GM10266 (cell line): ENCODE results near the gene ISOC1.

Experiments used
- DNase-seq: peaks from one replicate; pipeline ENCODE4 v3.0.0; 2012; ENCODE audit errors: extremely low spot score
- TF ChIP-seq, protein P1 (sequence below): IDR thresholded peaks from 2 replicates; pipeline ENCODE4 v1.5.1; 2012; ENCODE audit warnings: mild to moderate bottlenecking, low read depth; ENCODE audit not compliant: control insufficient read depth, insufficient read depth; ENCODE audit errors: missing control alignments

The ISOC1 gene

DNA sequence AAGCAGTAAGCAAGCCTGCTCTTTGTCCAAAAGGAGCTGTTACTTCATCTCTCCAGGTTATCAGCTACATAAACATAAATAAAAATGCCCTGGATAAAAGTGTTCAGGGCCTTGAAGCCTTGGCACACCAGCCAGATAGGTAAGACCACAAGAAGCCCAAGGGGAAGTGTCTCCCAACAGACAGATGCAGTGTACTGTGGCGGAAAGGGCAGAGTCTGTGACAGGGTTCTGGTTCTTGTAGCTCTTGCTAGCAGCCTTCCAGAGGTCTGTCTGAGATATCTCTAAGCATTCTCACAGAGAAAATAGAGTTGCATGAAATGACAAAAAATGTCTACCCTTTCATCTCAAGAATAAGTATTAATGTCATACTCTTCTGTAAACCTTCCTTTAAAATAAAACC, 30.1 kb downstream of the ISOC1 start:
- TF ChIP-seq, protein P1, sequence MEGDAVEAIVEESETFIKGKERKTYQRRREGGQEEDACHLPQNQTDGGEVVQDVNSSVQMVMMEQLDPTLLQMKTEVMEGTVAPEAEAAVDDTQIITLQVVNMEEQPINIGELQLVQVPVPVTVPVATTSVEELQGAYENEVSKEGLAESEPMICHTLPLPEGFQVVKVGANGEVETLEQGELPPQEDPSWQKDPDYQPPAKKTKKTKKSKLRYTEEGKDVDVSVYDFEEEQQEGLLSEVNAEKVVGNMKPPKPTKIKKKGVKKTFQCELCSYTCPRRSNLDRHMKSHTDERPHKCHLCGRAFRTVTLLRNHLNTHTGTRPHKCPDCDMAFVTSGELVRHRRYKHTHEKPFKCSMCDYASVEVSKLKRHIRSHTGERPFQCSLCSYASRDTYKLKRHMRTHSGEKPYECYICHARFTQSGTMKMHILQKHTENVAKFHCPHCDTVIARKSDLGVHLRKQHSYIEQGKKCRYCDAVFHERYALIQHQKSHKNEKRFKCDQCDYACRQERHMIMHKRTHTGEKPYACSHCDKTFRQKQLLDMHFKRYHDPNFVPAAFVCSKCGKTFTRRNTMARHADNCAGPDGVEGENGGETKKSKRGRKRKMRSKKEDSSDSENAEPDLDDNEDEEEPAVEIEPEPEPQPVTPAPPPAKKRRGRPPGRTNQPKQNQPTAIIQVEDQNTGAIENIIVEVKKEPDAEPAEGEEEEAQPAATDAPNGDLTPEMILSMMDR: no peak
- no peak for DNase-seq

DNA sequence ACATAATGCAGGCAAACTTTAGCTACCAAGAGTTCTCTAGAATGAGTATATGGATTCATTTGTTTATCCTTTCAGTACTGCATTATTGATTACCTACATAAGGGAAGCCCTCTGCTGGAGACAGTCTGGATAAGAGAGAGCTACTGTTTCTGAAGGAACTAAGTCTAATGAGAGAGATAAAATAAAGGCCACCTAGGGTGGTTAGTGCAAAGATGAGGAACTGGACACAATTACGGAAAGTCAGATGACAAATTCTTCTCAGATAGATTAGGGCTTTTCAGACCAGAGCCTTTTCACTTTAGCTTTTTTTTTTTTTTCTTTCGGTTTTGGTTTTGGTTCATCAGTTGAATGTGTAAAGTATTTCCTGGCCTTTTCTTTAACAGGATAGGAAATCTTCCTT, 31.3 kb downstream of the ISOC1 start:
- DNase-seq: peak; percentile 10
- TF ChIP-seq, protein P1: no peak

DNA sequence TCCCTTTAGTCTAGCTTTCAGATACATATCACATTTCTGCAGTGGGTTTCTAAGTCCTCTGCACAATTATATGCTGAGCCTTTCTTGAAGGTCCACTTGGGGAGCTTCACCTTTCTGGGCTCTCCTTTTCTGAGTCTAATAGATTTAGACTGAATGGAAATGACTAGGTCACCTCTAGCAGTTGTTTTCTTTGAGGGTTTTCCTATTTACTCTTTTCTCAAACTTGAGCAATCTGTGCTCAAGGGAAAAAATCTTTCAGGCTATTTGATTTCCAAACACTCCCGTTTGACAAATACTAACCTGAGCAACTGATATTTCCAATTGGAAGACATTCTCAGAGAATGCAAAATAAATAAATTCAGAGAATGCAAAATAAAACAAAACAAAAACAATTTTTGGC, 39.0 kb downstream of the ISOC1 start:
- no peak for DNase-seq
- TF ChIP-seq, protein P1: no peak

DNA sequence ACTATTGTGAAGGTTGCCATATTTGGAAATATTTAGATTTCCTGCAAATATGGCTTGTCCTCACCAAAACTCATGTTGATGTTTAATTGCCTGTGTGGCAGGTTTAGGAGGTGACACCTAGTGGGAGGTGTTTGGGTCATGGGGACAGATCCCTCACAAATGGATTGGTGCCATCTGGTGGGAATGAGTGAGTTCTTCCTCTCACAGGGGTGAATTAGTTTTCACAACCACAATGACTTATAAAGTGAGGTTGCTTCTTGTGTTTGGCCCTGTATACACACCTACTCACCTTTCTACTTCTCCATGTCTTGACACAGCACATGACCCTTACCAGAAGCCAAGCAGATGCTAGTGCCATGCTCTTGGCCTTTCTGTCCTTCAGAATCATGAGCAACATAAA, 41.1 kb downstream of the ISOC1 start:
- DNase-seq: no peak
- TF ChIP-seq, protein P1: peak; percentile 45

DNA sequence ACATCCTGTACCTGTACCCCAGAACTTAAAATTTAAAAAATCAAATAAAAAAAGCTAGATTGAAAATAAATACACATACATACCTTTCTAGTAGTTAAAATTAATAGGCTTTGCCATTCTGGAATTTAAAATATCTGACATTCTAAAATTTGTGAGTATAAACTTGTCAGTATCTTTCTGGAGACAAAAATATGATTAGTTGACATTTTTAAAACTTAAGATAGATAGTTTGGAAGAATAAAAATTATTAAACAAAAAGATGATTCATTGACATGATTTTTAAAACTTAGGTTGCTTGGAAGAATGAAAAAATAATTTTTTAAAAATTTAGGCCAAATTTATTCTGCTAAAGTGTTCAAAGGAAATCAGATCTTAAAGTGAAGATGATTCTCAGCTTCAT, 43.1 kb downstream of the ISOC1 start:
- DNase-seq: no peak
- TF ChIP-seq, protein P1: no peak

DNA sequence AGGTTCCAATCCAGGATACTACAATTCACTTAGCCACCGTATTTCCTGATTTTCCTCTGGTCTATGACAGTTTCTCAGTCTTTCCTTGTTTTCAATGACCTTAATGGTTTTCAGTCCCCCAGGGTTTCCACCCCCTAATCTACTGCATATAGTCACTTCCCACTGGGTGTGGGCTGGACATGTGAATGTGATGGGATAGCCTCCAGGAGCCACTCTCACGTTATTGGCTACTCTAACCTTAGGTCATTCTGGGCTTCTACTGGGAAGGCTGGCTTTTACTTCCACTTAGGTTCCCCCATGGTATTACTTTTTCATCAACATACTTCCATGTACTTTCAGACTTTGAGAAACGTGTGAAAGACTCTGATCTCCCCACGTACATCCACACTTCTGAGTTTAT, 46.5 kb downstream of the ISOC1 start:
- TF ChIP-seq, protein P1: no peak
- no peak for DNase-seq

GRCh38 chr5:129141696-129142095, 47.1 kb downstream of the ISOC1 start:
- DNase-seq: no peak
- TF ChIP-seq, protein P1: no peak
